IMR-90 (cell line): ENCODE data around the gene C17orf78. TPM values are rescaled to one million over a fixed set of nuclear protein-coding genes. Genes with fewer than 3 reads are reported as not detected.

Experiments
- ATAC-seq: fragments of 200-7000 bp; cut with Tn5 transposase; 2 replicates; pipeline ENCODE4 v1.9.1; 2020; ENCODE audit warnings: low read depth, mild to moderate bottlenecking, moderate library complexity
- BruUV-seq: library from RNA; stranded (reverse); fragments of 400-500 nt; replicated peaks from 2 replicates; lab custom pipeline; 2021; lab: Mats Ljungman, UMichigan
- CTCF ChIA-PET: fragments of 300-600 bp; formaldehyde crosslinking; extraction: SDS; loops from one replicate; lab custom pipeline; 2021; ENCODE audit warnings: antibody characterized with exemption; lab: Yijun Ruan, JAX
- POLR2A ChIA-PET: fragments of 300-600 bp; sonication (Branson Sonifier 250); formaldehyde crosslinking; loops from one replicate; lab custom pipeline; 2022; ENCODE audit warnings: antibody characterized with exemption; ENCODE audit not compliant: unreplicated experiment; lab: Charles Lee
- DNase-seq: peaks from one replicate; pipeline ENCODE4 v3.0.0; 2013
- H2AFZ ChIP-seq: replicated peaks from 2 replicates; pipeline ENCODE3; 2013; ENCODE audit warnings: low read length, mild to moderate bottlenecking; ENCODE audit not compliant: poor library complexity
- H2AK5ac ChIP-seq: 2 replicates; pipeline ENCODE4 v1.6.1; 2013; ENCODE audit warnings: low read depth, low read length, inconsistent platforms
- H2AK9ac ChIP-seq: replicated peaks from 2 replicates; pipeline ENCODE3; 2013; ENCODE audit warnings: mild to moderate bottlenecking, low read depth, low read length, moderate library complexity; ENCODE audit not compliant: poor library complexity
- H2BK120ac ChIP-seq: 2 replicates; pipeline ENCODE4 v1.6.1; 2013; ENCODE audit warnings: low read depth, low read length, inconsistent platforms
- H2BK15ac ChIP-seq: 3 replicates; pipeline ENCODE4 v1.6.1; 2013; ENCODE audit warnings: low read depth, low read length, inconsistent platforms
- H2BK20ac ChIP-seq: 2 replicates; pipeline ENCODE4 v1.6.1; 2013; ENCODE audit warnings: low read depth, mild to moderate bottlenecking, inconsistent platforms, low read length, moderate library complexity
- H2BK5ac ChIP-seq: 2 replicates; pipeline ENCODE4 v1.6.1; 2013; ENCODE audit warnings: mild to moderate bottlenecking, low read depth, low read length, inconsistent platforms; ENCODE audit not compliant: poor library complexity, severe bottlenecking
- H3K14ac ChIP-seq: replicated peaks from 2 replicates; pipeline ENCODE4 v1.6.1; 2013; ENCODE audit warnings: low read depth, low read length, inconsistent platforms
- H3K18ac ChIP-seq: 2 replicates; pipeline ENCODE4 v1.6.1; 2013; ENCODE audit warnings: low read depth, low read length, control low read depth
- H3K23ac ChIP-seq: 2 replicates; pipeline ENCODE4 v1.6.1; 2013; ENCODE audit warnings: low read depth, low read length, inconsistent platforms
- H3K27ac ChIP-seq: 2 replicates; pipeline ENCODE4 v1.5.1; 2013; ENCODE audit warnings: mild to moderate bottlenecking, control low read depth, low read length; ENCODE audit not compliant: insufficient read depth
- H3K27me3 ChIP-seq: 2 replicates; pipeline ENCODE4 v1.6.1; 2013; ENCODE audit warnings: low read length; ENCODE audit not compliant: control insufficient read depth, insufficient read depth
- H3K36me3 ChIP-seq: 2 replicates; pipeline ENCODE4 v1.6.1; 2013; ENCODE audit warnings: low read length, mixed read lengths; ENCODE audit not compliant: control insufficient read depth, insufficient read depth
- H3K4ac ChIP-seq: 2 replicates; pipeline ENCODE4 v1.6.1; 2013; ENCODE audit warnings: low read depth, low read length, inconsistent platforms
- H3K4me1 ChIP-seq: 2 replicates; pipeline ENCODE4 v1.6.1; 2013; ENCODE audit warnings: low read length, mixed read lengths; ENCODE audit not compliant: control insufficient read depth, insufficient read depth
- H3K4me2 ChIP-seq: 2 replicates; pipeline ENCODE4 v1.6.1; 2013; ENCODE audit warnings: low read depth, mild to moderate bottlenecking, control low read depth, low read length, moderate library complexity
- H3K4me3 ChIP-seq: 2 replicates; pipeline ENCODE4 v1.5.1; 2013; ENCODE audit warnings: low read depth, mild to moderate bottlenecking, control low read depth, low read length, moderate library complexity; ENCODE audit not compliant: insufficient read depth
- H3K56ac ChIP-seq: 2 replicates; pipeline ENCODE4 v1.6.1; 2013; ENCODE audit warnings: low read length, inconsistent platforms; ENCODE audit not compliant: insufficient read depth; ENCODE audit errors: extremely low read depth
- H3K79me1 ChIP-seq, 2 experiments: 2 replicates each; pipeline ENCODE4 v1.6.1; 2013; ENCODE audit warnings: low read length in 2 of 2, inconsistent platforms in 1 of 2, low read depth in 1 of 2
- H3K9ac ChIP-seq: 2 replicates; pipeline ENCODE4 v1.6.1; 2013; ENCODE audit warnings: low read depth, low read length, control low read depth
- H3K9me1 ChIP-seq: 2 replicates; pipeline ENCODE4 v1.6.1; 2013; ENCODE audit warnings: low read length, inconsistent platforms; ENCODE audit not compliant: insufficient read depth
- H3K9me3 ChIP-seq: 2 replicates; pipeline ENCODE4 v1.6.1; 2013; ENCODE audit warnings: low read length; ENCODE audit not compliant: control insufficient read depth, insufficient read depth
- H4K20me1 ChIP-seq: 2 replicates; pipeline ENCODE4 v1.6.1; 2013; ENCODE audit warnings: low read length, inconsistent platforms; ENCODE audit not compliant: insufficient read depth
- H4K5ac ChIP-seq: 2 replicates; pipeline ENCODE4 v1.6.1; 2013; ENCODE audit warnings: mild to moderate bottlenecking, low read depth, low read length, control low read depth
- H4K8ac ChIP-seq, 2 experiments: 2 replicates each; pipeline ENCODE4 v1.6.1; 2013; ENCODE audit warnings: low read depth in 2 of 2, low read length in 2 of 2, control low read depth in 1 of 2, inconsistent platforms in 1 of 2
- H4K91ac ChIP-seq: 2 replicates; pipeline ENCODE4 v1.6.1; 2013; ENCODE audit warnings: low read depth, low read length, inconsistent platforms; ENCODE audit not compliant: insufficient read depth
- BHLHE40 ChIP-seq: fragments of 150-350 bp; IDR thresholded peaks from 2 replicates; pipeline ENCODE4 v1.6.1; 2016; ENCODE audit warnings: mild to moderate bottlenecking, low read depth, low read length
- CEBPB ChIP-seq: IDR thresholded peaks from 2 replicates; pipeline ENCODE4 v1.6.1; 2012; ENCODE audit warnings: low read depth, low read length, improper control_type of control experiment
- CHD1 ChIP-seq: IDR thresholded peaks from 2 replicates; pipeline ENCODE4 v1.6.1; 2012; ENCODE audit warnings: low read depth, low read length, improper control_type of control experiment
- CTCF ChIP-seq: conservative IDR thresholded peaks from 2 replicates; pipeline ENCODE4 v1.5.1; 2012; ENCODE audit warnings: mild to moderate bottlenecking, low read depth, low read length, improper control_type of control experiment
- ELK1 ChIP-seq: fragments of 150-350 bp; IDR thresholded peaks from 2 replicates; pipeline ENCODE4 v1.6.1; 2016; ENCODE audit warnings: low read depth, mild to moderate bottlenecking, low read length, moderate library complexity, borderline replicate concordance
- FOS ChIP-seq: fragments of 150-350 bp; IDR thresholded peaks from 2 replicates; pipeline ENCODE4 v1.6.1; 2016; ENCODE audit warnings: low read depth, low read length
- MAFK ChIP-seq: IDR thresholded peaks from 2 replicates; pipeline ENCODE4 v1.6.1; 2012; ENCODE audit warnings: low read depth, low read length, improper control_type of control experiment
- MAZ ChIP-seq: IDR thresholded peaks from 2 replicates; pipeline ENCODE4 v1.6.1; 2012; ENCODE audit warnings: low read depth, mild to moderate bottlenecking, low read length, improper control_type of control experiment, moderate library complexity, borderline replicate concordance
- MXI1 ChIP-seq: IDR thresholded peaks from 2 replicates; pipeline ENCODE4 v1.6.1; 2012; ENCODE audit warnings: low read depth, mild to moderate bottlenecking, low read length, moderate library complexity, borderline replicate concordance
- NFE2L2 ChIP-seq: fragments of 150-350 bp; IDR thresholded peaks from 2 replicates; pipeline ENCODE4 v1.6.1; 2016; ENCODE audit warnings: low read depth, mild to moderate bottlenecking, low read length
- POLR2A ChIP-seq: IDR thresholded peaks from 2 replicates; pipeline ENCODE4 v1.6.1; 2012; ENCODE audit warnings: mild to moderate bottlenecking, low read depth, low read length
- RAD21 ChIP-seq: IDR thresholded peaks from 2 replicates; pipeline ENCODE4 v1.6.1; 2012; ENCODE audit warnings: low read length, improper control_type of control experiment
- RCOR1 ChIP-seq: IDR thresholded peaks from 2 replicates; pipeline ENCODE4 v1.6.1; 2012; ENCODE audit warnings: mild to moderate bottlenecking, low read length, improper control_type of control experiment; ENCODE audit not compliant: insufficient replicate concordance
- RFX5 ChIP-seq: IDR thresholded peaks from 2 replicates; pipeline ENCODE4 v1.8.0; 2012; ENCODE audit warnings: low read depth, mild to moderate bottlenecking, low read length, moderate library complexity
- SMC3 ChIP-seq: fragments of 150-350 bp; IDR thresholded peaks from 2 replicates; pipeline ENCODE4 v1.6.1; 2016; ENCODE audit warnings: low read depth, mild to moderate bottlenecking, antibody characterized with exemption, low read length, moderate library complexity
- USF2 ChIP-seq: fragments of 150-350 bp; IDR thresholded peaks from 2 replicates; pipeline ENCODE4 v1.6.1; 2017; ENCODE audit warnings: mild to moderate bottlenecking, antibody characterized with exemption, low read length, low read depth
- WGBS, 2 experiments: methylation state at CpG; one replicate each; pipeline versions ENCODE4 v1.1.5 to v1.1.7; 2013; ENCODE audit warnings: missing lambda C conversion rate in 2 of 2; ENCODE audit not compliant: insufficient read length in 1 of 2; ENCODE audit errors: extremely low coverage in 2 of 2; 5-methylcytosine and 5-hydroxymethylcytosine counted together
- dilution Hi-C: fragments of 300-500 bp; cut with HindIII; formaldehyde crosslinking; loops from one replicate; pipeline ENCODE4 v1.14.3; 2018; ENCODE audit warnings: low sequenced_read_pairs; ENCODE audit not compliant: unreplicated experiment
- in situ Hi-C: fragments of 300-500 bp; cut with MboI; formaldehyde crosslinking; loops from 3 replicates; pipeline ENCODE4 v1.14.3; 2019; ENCODE audit warnings: low sequenced_read_pairs, inconsistent platforms, mixed read lengths
- intact Hi-C: fragments of 100-400 bp; cut with micrococcal nuclease; formaldehyde crosslinking; loops from 2 replicates; pipeline ENCODE4 v1.10.0; 2022
- polyA plus RNA-seq, 3 experiments: library from polyadenylated mRNA; depleted of rRNA; stranded (reverse); fragments of >200 nt; gene quantifications; 2 replicates each; pipeline ENCODE4 v1.2.3, GENCODE V29; 2012; ENCODE audit warnings: low replicate concordance in 1 of 3
- total RNA-seq: library from RNA; depleted of rRNA; stranded (reverse); fragments of >200 nt; gene quantifications from 2 replicates; pipeline ENCODE4 v1.2.3, GENCODE V29; 2012

Gene C17orf78
- total and polyA plus RNA-seq, 2 of the 4 experiments (the other 2 are of a cell fraction), result not detected

DNA sequence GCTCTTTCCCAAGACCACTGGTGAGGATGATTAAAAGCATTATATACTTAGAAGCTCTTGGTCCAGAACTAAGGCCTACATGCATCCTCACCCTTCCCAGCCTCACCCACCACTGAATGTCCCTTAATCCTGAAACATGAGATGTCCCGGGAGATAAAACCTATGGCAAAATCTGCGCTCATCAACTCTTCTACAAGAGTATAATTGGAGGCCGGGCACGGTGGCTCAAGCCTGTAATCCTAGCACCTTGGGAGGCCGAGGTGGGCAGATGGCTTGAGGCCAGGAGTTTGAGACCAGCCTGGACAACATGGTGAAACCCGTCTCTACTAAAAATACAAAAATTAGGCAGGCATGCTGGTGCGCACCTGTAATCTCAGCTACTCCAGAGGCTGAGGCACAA lies 17.6 kb downstream of the C17orf78 start:
- Histone ChIP-seq H4K20me1 (peaks cover 5% of the 10 kb centered on the region; the same call in 1 of the 2 replicates), H3K4me2 (no peak overlapping the region), H3K9me1 (0 out of 2 replicates have a peak, but pooled peaks cover 5% of the 10 kb centered on the region), H3K27me3 (no peaks in the 10 kb centered on the region), H3K4me3 (no peak overlapping the region), H2BK5ac (no peak overlapping the region), H3K9me3 (no peaks in the 10 kb centered on the region), H3K14ac (no peak overlapping the region), H3K23ac (no peak overlapping the region), H2AK9ac (no peak overlapping the region), H4K5ac (no peak overlapping the region), H3K56ac (no peak overlapping the region), H4K91ac (no peak overlapping the region), H2AK5ac (no peak overlapping the region), H2BK120ac (no peak overlapping the region), H3K4me1 (peaks cover 3% of the 10 kb centered on the region), H3K79me1 (peaks cover 0 to 17% of the 10 kb centered on the region in 2 experiments; a peak in 2 of 4 replicates), H3K4ac (no peak overlapping the region), H4K8ac (no peak overlapping the region), H3K9ac (no peak overlapping the region), H2AFZ (no peak overlapping the region), H2BK20ac (no peak overlapping the region), H3K18ac (no peak overlapping the region), H2BK15ac (no peak overlapping the region), H3K36me3 (no peaks in the 10 kb centered on the region), H3K27ac (no peak overlapping the region)
- CTCF ChIA-PET, result interaction anchor here (0.7 kb wide), 1 partner anchor 20 kb away, joined by 3 read pairs; no protein-coding TSS in a partner anchor
- no peak for TF ChIP-seq CHD1
- TF ChIP-seq USF2, result no peak
- no peak for TF ChIP-seq RFX5
- no peak for TF ChIP-seq CTCF
- TF ChIP-seq MAFK, result no peak
- TF ChIP-seq NFE2L2, result no peak
- TF ChIP-seq SMC3, result no peak
- TF ChIP-seq MAZ, result no peak
- TF ChIP-seq RAD21, result no peak
- TF ChIP-seq ELK1, result no peak
- TF ChIP-seq BHLHE40, result no peak
- TF ChIP-seq CEBPB, result no peak
- no peak for TF ChIP-seq MXI1
- no peak for TF ChIP-seq FOS
- TF ChIP-seq POLR2A, result no peak
- no peak for TF ChIP-seq RCOR1
- intact Hi-C loops (no loop called here), in situ Hi-C loops (no loop called here), dilution Hi-C loops (no loop called here)
- 93% methylated on average over 2 of the region's 7 CpGs; no CpG with 5 or more reads in 1 of the 2 experiments for WGBS, 2 experiments
- BruUV-seq, result no TSS peak
- ATAC-seq, result no peak
- DNase-seq, result no peak
- POLR2A ChIA-PET, result interaction anchor here (0.5 kb wide), 1 partner anchor 68 kb away, joined by 4 read pairs; no protein-coding TSS in a partner anchor
